MCF 10A (cell line): ENCODE measurements around the gene SMYD1. TPM values are rescaled to one million over a fixed set of nuclear protein-coding genes. Genes with fewer than 3 reads are reported as not detected.

ENCODE experiments used
- BruUV-seq: library from RNA; stranded (reverse); fragments of 400-500 nt; replicated peaks from 2 replicates; lab custom pipeline; 2021; lab: Mats Ljungman, UMichigan
- CTCF ChIA-PET: fragments of 300-600 bp; sonication (Branson Sonifier 250); formaldehyde crosslinking; extraction: SDS; loops from one replicate; lab custom pipeline; 2021; ENCODE audit warnings: antibody characterized with exemption, inconsistent platforms; lab: Yijun Ruan, JAX
- POLR2A ChIA-PET: fragments of 300-600, 350-650 bp; sonication (Branson Sonifier 250); formaldehyde crosslinking; extraction: SDS; loops from one replicate; lab custom pipeline; 2020; ENCODE audit warnings: antibody characterized with exemption, inconsistent platforms; lab: Yijun Ruan, JAX
- DNase-seq: peaks from one replicate; pipeline ENCODE4 v3.0.0-alpha.2; 2018; ENCODE audit not compliant: unreplicated experiment
- H3K27ac Mint-ChIP-seq: one replicate; pipeline ENCODE4 v1.8.0; 2022; ENCODE audit warnings: mild to moderate bottlenecking, low read depth, mixed read lengths; ENCODE audit not compliant: unreplicated experiment
- H3K27me3 Mint-ChIP-seq: one replicate; pipeline ENCODE4 v1.8.0; 2022; ENCODE audit warnings: mixed read lengths; ENCODE audit not compliant: insufficient read depth, unreplicated experiment
- H3K36me3 Mint-ChIP-seq: one replicate; pipeline ENCODE4 v1.8.0; 2022; ENCODE audit warnings: mild to moderate bottlenecking, moderate library complexity, mixed read lengths; ENCODE audit not compliant: insufficient read depth, unreplicated experiment
- H3K4me1 Mint-ChIP-seq: one replicate; pipeline ENCODE4 v1.8.0; 2022; ENCODE audit warnings: mixed read lengths; ENCODE audit not compliant: insufficient read depth, unreplicated experiment
- H3K4me3 Mint-ChIP-seq: one replicate; pipeline ENCODE4 v1.8.0; 2022; ENCODE audit warnings: mild to moderate bottlenecking, moderate library complexity, mixed read lengths; ENCODE audit not compliant: unreplicated experiment
- H3K9me3 Mint-ChIP-seq: one replicate; pipeline ENCODE4 v1.8.0; 2022; ENCODE audit warnings: mixed read lengths; ENCODE audit not compliant: unreplicated experiment
- CTCF ChIP-seq: fragments of 200-600 bp; IDR thresholded peaks from one replicate; pipeline ENCODE4 v1.8.0; 2022; ENCODE audit warnings: antibody characterized with exemption, mild to moderate bottlenecking; ENCODE audit not compliant: unreplicated experiment
- intact Hi-C: fragments of 100-400 bp; cut with micrococcal nuclease; formaldehyde crosslinking; loops from 2 replicates; pipeline ENCODE4 v1.14.1; 2022
- total RNA-seq: library from RNA; stranded (reverse); gene quantifications from 2 replicates; pipeline ENCODE4 v1.2.3, GENCODE V29; 2022

Gene SMYD1
- total RNA-seq, 1 experiment from 2014 or later: not detected

- DNase-seq: peak; percentile 55
- intact Hi-C loops: loop anchor here (1.0 to 5.0 kb wide), 3 partner anchors 100 to 612 kb away; no protein-coding TSS in a partner anchor
- ChIA-PET POLR2A (interaction anchor here (0.6 to 2.4 kb wide), 8 partner anchors 14 to 395 kb away, joined by 3 to 18 read pairs (median 4); partner anchors contain the start of gene RNU2-63P), CTCF (interaction anchor here (0.6 to 5.4 kb wide), 70 partner anchors 10 to 641 kb away, joined by 3 to 293 read pairs (median 5); partner anchors contain the start of genes RNU2-63P and THNSL2)
- Mint-ChIP-seq H3K9me3 (no peaks in the 10 kb centered on the region), H3K27me3 (no peaks in the 10 kb centered on the region), H3K4me3 (no peak overlapping the region), H3K4me1 (peaks cover 6% of the 10 kb centered on the region), H3K36me3 (no peaks in the 10 kb centered on the region), H3K27ac (no peak overlapping the region)
- TF ChIP-seq CTCF: peak; percentile 82
- BruUV-seq: no TSS peak
Observed at GRCh38 chr2:88059979-88060906, 7.4 kb upstream of the SMYD1 start.

- peaks cover 4% of the 10 kb centered on the region for H3K4me1 Mint-ChIP-seq
- H3K9me3 Mint-ChIP-seq: no peaks in the 10 kb centered on the region
- intact Hi-C loops: loop anchor here (1.0 to 5.0 kb wide), 3 partner anchors 99 to 611 kb away; no protein-coding TSS in a partner anchor
- no peaks in the 10 kb centered on the region for H3K36me3 Mint-ChIP-seq
- no TSS peak for BruUV-seq
- POLR2A ChIA-PET: interaction anchor here (0.6 to 2.4 kb wide), 8 partner anchors 14 to 394 kb away, joined by 3 to 18 read pairs (median 4); partner anchors contain the start of gene RNU2-63P
- CTCF ChIA-PET: interaction anchor here (0.6 to 5.4 kb wide), 57 partner anchors 8 to 640 kb away, joined by 3 to 293 read pairs (median 5); partner anchors contain the start of genes RNU2-63P and THNSL2
- no peak overlapping the region for H3K4me3 Mint-ChIP-seq
- no peak overlapping the region for H3K27ac Mint-ChIP-seq
- DNase-seq: no peak
- TF ChIP-seq CTCF: no peak
- no peaks in the 10 kb centered on the region for H3K27me3 Mint-ChIP-seq
Observed at GRCh38 chr2:88060907-88061275, 6.7 kb upstream of the SMYD1 start.

- no peak overlapping the region for H3K4me3 Mint-ChIP-seq
- H3K9me3 Mint-ChIP-seq: no peaks in the 10 kb centered on the region
- no peaks in the 10 kb centered on the region for H3K4me1 Mint-ChIP-seq
- no peak overlapping the region for H3K27ac Mint-ChIP-seq
- no peaks in the 10 kb centered on the region for H3K36me3 Mint-ChIP-seq
- DNase-seq: no peak
- no peaks in the 10 kb centered on the region for H3K27me3 Mint-ChIP-seq
- no peak for TF ChIP-seq CTCF
- POLR2A ChIA-PET: interaction anchor here (0.6 to 2.4 kb wide), 4 partner anchors 45 to 123 kb away, joined by 3 to 18 read pairs (median 6); partner anchors contain the start of gene RNU2-63P
- BruUV-seq: no TSS peak
- intact Hi-C loops: loop anchor here (5.0 kb wide), 1 partner anchor 611 kb away; no protein-coding TSS in a partner anchor
- CTCF ChIA-PET: interaction anchor here (0.6 to 5.4 kb wide), 44 partner anchors 8 to 640 kb away, joined by 3 to 293 read pairs (median 5); partner anchors contain the start of genes RNU2-63P and THNSL2
Observed at GRCh38 chr2:88061295-88061694, 6.3 kb upstream of the SMYD1 start.

- ChIA-PET CTCF (interaction anchor here (0.6 to 5.4 kb wide), 2 partner anchors 23 to 93 kb away, joined by 3 to 23 read pairs; no protein-coding TSS in a partner anchor), POLR2A (no interaction called here)
- no peaks in the 10 kb centered on the region for H3K4me1 Mint-ChIP-seq
- no peak overlapping the region for H3K4me3 Mint-ChIP-seq
- DNase-seq: no peak
- no TSS peak for BruUV-seq
- H3K27me3 Mint-ChIP-seq: no peaks in the 10 kb centered on the region
- no peaks in the 10 kb centered on the region for H3K9me3 Mint-ChIP-seq
- no peaks in the 10 kb centered on the region for H3K36me3 Mint-ChIP-seq
- no peak for TF ChIP-seq CTCF
- H3K27ac Mint-ChIP-seq: no peak overlapping the region
- intact Hi-C loops: no loop called here
Observed at GRCh38 chr2:88066543-88066942, 1.1 kb upstream of the SMYD1 start.
